Measurements from ENCODE around the gene AGRN. TPM values are rescaled to one million over a fixed set of nuclear protein-coding genes. Genes with fewer than 3 reads are reported as not detected.

Gene AGRN
- total RNA-seq: 10 to 100 TPM; 20.0 to 35.8 (median 32.0) TPM

- H3K9me3 ChIP-seq: no peaks in the 10 kb centered on the region
- intact Hi-C loops (cut with DNase I): no loop called here
- no CpG with 5 or more reads among the region's 58 CpGs for WGBS, 2 donors
- H3K4me3 ChIP-seq: peak within 1 kb of the TSS; percentile 65 to 90 (median 82)
- H3K27me3 ChIP-seq: peaks cover 0 to 11% (median 0%) of the 10 kb centered on the region in 4 donors
- H3K27ac ChIP-seq: peak within 1 kb of the TSS; percentile 87 to 97 (median 96)
- H3K36me3 ChIP-seq: no peaks in the 10 kb centered on the region
- H3K4me1 ChIP-seq: peaks cover 31 to 58% (median 34%) of the 10 kb centered on the region in 3 donors
- DNase-seq: no peak
- peak in 1 of 4 donors; percentile 52 for TF ChIP-seq POLR2A (IDR thresholded peaks at IDR 0.05)
- TF ChIP-seq CTCF (IDR thresholded peaks at IDR 0.05): no peak
Observed at GRCh38 chr1:1020000-1020404, at the start of gene AGRN. AGRN (plus strand) TSS chr1:1020120; CDS start chr1:1020173, 53 bp downstream.

GRCh38 chr1:970242-970972 is 49.5 kb upstream of the AGRN start:
- peak overlapping the region in 3 of 4 donors; percentile 7 to 18 (median 17) for H3K4me3 ChIP-seq
- intact Hi-C loops (cut with DNase I): no loop called here
- H3K27ac ChIP-seq: peak overlapping the region in 3 of 4 donors; percentile 57 to 73 (median 60)
- DNase-seq: no peak
- TF ChIP-seq POLR2A (IDR thresholded peaks at IDR 0.05) (no peak), CTCF (IDR thresholded peaks at IDR 0.05) (no peak)
- 39 to 40% methylated on average over 1 to 9 of the region's 33 CpGs for WGBS, 2 donors
- no peaks in the 10 kb centered on the region for H3K9me3 ChIP-seq
- peaks cover 0 to 74% (median 5%) of the 10 kb centered on the region in 4 donors for H3K27me3 ChIP-seq
- H3K4me1 ChIP-seq: peaks cover 32 to 74% (median 35%) of the 10 kb centered on the region in 3 donors
- peaks cover 0 to 37% (median 0%) of the 10 kb centered on the region in 3 donors for H3K36me3 ChIP-seq

GRCh38 chr1:970973-971730 is 48.8 kb upstream of the AGRN start:
- WGBS, 2 donors: no CpG with 5 or more reads among the region's 42 CpGs
- H3K36me3 ChIP-seq: peaks cover 0 to 36% (median 0%) of the 10 kb centered on the region in 3 donors
- intact Hi-C loops (cut with DNase I): no loop called here
- H3K4me3 ChIP-seq: peak overlapping the region in 3 of 4 donors; percentile 7 to 18 (median 17)
- H3K27ac ChIP-seq: peak overlapping the region in 3 of 4 donors; percentile 57 to 73 (median 60)
- H3K27me3 ChIP-seq: peaks cover 0 to 81% (median 5%) of the 10 kb centered on the region in 4 donors
- no peak for DNase-seq
- peaks cover 32 to 74% (median 36%) of the 10 kb centered on the region in 3 donors for H3K4me1 ChIP-seq
- TF ChIP-seq POLR2A (IDR thresholded peaks at IDR 0.05) (no peak), CTCF (IDR thresholded peaks at IDR 0.05) (no peak)
- no peaks in the 10 kb centered on the region for H3K9me3 ChIP-seq

- Histone ChIP-seq H3K4me1 (peaks cover 31 to 73% (median 34%) of the 10 kb centered on the region in 3 donors), H3K4me3 (peak overlapping the region in 1 of 4 donors; percentile 17), H3K9me3 (no peaks in the 10 kb centered on the region), H3K27ac (peak overlapping the region in 3 of 4 donors; percentile 57 to 73 (median 60)), H3K27me3 (peaks cover 0 to 85% (median 5%) of the 10 kb centered on the region in 4 donors), H3K36me3 (peaks cover 0 to 36% (median 0%) of the 10 kb centered on the region in 3 donors)
- TF ChIP-seq CTCF (IDR thresholded peaks at IDR 0.05) (no peak), POLR2A (IDR thresholded peaks at IDR 0.05) (no peak)
- no peak for DNase-seq
- intact Hi-C loops (cut with DNase I): no loop called here
- 83 to 85% methylated on average over 4 of the region's 34 CpGs for WGBS, 2 donors
Observed at GRCh38 chr1:971751-972506, 48.0 kb upstream of the AGRN start.
